HG03095 (cell line): ENCODE results near the gene OGDH.
"Not testable (repeated sequence)": the region's sequence is repeated elsewhere in the genome, so short reads cannot be mapped to it uniquely, and the experiment has no call there.

Experiments
- ATAC-seq: cut with Tn5 transposase; IDR thresholded peaks from one replicate; pipeline ENCODE4 v1.9.1; 2021; ENCODE audit warnings: moderate library complexity; ENCODE audit not compliant: unreplicated experiment

OGDH gene

DNA sequence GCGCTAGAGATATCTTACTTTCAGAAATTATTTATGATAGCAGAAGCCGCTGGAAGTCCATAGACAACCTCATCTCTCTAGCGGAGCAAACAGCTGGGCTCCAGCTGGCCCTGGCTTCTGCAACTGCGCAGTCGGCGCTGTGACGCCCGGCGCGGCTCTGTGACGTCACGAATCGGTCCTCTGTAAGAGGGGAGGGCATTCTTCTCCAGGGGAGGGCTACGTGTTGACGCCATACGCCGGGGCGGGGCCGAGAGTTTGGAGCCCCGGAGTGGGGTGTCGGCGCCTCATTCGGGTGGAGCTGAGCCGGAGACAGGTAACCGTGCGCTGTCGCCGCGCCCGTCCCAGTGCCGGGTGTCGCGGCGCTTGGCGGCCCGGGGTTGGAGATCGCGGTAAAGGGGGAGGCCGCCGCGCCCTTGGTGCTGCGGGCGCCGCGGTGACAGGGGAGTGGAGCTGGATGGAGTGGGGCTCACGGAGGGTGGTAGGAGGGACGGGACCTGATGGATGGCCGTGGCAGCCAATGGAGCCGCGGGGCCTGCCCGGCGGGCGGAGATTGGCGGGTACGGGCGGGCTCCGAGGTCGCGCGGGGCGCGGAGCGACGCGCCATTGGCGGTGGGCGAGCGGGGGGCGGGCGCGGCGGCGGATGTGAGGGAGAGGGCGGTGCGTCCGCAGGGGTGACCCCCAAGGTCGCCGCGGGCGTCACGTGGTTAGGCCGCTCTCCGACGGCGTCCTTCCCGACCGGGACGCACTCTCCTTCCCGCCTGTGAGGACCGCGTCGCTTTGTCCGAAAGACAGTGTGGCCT, at the start of gene OGDH:
TSS of gene OGDH (plus strand) at position 287 of the 800 bp plus-strand sequence. CDS start 17,717 bp downstream, outside the sequence.
- ATAC-seq = peak; percentile 91

DNA sequence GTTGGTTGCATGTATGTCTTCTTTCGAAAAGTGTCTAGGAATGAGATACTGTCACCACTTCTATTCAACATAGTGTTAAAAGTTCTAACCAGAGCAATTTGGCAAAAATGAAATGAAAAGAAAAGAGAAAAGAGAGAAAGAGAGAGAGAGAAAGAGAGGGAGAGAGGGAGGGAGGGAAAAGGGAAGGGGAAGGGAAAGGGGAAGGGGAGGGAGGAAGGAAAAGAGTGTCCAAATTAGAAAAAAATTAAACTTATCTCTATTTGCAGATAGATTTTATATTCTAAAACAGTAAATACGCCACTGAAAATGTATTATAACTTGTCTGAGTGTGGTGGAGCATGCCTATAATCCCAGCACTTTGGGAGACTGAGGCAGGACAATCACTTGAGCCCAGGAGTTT, 48.9 kb upstream of the OGDH start:
- ATAC-seq = no peak

DNA sequence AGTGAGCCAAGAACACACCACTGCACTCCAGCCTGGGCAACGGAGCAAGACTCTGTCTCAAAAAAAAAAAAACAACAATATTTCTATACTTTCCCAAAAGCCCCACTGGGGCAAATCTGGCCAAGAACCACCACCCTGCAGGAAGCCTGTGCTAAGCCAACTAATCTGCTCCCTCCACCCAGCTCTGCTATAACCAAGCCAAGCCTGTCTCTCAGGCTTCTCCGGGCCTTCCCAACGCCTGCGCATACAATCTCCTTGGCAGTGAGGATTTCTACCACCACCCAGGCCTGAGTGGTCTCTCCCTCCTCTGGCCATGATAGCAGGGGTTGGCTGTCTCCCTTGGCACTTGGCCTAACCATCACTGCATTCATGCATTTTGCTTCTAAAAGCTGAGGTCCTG, 46.9 kb upstream of the OGDH start:
- no peak for ATAC-seq

DNA sequence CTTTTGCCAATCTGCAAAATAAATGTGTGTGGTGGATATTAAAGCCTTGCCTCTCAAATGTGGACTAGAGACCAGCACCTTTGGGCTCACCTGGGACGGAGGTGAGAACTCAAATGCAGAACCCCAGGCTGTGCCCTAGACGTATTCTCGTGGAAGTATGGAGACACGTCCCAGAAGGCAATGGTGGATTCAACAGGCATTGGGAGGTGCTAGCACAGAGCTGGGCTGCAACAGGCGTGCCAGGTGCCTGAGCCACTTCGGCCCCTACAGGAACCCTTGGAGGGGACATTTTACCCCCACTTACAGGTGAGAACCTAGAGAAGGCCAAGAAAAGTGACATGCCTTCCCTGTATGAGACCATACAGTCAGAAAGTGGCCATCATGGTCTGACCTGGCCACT, 44.9 kb upstream of the OGDH start:
- ATAC-seq = no peak

DNA sequence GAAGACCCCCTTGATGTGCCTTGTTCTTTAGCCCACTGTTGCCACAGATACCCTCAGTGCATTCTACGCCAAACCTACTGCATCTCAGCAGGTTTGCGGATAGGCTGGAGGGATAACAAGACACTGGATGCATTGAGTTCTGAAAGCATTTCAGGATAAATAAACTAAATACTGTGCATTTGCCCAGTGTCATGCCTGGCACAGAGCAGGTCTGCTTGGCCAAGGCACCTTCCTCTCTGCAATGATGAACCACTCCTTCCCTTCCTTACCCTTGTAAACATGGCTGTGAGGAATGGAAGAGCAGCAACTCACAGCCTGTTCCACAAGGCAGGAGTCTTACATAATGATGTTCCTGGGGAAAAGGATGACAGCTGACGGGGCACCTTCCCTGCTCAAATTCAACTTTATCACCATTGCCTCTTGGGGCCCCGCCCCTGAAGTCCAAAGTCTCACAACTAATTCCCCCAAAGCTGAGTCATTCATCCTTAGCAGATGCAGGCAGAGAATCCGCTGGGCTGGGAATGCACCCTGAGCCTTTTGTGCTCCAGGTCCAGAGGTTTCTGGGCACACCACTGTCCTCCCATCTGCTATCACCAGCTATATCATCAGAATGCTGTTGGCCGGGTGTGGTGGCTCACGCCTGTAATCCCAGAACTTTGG, 44.3 kb upstream of the OGDH start:
- no peak for ATAC-seq

DNA sequence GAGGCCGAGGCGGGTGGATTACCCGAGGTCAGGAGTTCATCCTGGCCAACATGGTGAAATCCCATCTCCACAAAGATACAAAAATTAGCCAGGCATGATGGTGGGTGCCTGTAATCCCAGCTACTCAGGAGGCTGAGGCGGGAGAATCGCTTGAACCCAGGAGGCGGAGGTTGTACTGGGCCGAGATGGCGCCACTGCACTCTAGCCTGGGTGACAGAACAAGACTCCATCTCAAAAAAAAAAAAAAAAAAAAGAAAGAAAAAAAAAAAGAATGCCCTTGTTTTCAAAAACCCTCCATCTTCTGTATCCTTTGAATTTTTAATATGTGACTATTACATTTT, 43.8 kb upstream of the OGDH start:
- not testable (repeated sequence) for ATAC-seq

DNA sequence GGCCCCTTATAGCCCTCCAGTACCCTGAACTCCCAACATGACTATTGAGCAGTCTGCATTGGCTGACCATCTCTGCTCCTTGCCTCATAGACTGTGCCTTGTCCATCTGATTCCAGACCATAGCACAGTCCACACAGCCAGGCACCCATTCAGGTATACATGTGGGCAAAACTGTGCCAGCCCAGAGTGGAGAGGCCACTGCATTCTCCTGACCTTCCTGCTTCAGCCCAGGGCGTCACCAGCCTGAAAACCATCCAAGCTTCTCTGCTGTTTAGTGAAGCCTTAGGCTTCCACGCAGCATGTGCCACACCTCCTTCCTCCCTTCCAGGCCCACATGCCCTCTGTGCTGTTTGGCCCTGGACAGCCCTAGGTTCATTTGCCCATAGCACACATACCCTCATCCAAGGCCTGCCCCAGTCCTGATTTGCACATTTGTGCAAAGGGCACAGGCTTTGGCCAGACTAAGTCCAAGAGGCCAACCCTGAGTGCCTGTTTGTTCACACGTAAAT, 43.2 kb upstream of the OGDH start:
- no peak for ATAC-seq

DNA sequence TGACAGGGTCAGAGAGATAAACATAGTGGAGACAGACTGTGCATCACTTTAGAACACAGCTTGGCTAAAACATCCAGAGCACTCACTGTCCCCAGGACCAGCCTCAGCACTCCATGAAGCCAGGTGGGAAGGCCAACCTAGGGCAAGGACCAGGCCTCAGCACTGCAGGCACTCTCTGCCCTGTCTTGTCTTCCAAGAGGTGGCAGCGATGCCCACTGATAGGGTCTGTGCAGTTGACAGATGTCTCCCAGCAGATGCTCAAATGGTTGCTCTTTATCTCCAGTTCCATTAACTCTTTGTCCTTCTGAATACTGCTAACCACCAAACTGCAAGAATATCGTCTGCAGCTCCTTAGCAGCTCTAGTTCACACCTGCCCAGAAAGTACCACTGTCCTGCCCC, 41.8 kb upstream of the OGDH start:
- ATAC-seq = no peak

DNA sequence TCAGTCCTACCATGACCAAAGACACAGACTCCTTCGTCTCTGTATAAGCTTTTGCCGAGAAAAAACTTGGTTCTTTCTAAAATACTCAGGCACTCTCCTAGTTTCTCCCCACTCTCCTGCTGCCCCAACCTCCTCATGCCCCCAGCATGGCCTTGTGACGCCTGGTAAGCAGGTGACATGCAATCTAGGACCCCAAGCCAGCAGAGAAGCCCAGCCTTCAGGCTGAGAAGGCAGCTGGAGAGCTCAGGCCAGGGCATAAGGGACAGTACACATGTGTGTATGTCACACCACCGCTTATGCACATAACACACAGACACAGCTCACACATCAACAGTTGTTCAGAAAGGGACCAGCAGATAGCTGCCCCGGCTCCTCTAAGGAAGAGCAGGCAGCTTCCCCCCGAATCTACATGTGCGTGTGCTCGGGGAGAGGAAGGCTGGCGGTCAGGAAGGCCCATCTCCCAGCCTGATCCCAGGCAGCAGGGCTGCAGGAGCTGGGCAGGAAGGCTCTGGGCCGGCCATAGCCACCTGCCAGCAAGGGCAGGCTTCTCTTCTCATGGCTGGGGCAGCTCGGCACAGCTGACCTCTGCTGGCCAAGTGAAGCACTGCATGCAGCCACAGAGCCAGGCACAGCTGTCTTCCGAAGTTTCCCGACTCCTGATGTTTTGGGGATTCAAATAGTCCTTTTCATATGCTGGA, 41.2 kb upstream of the OGDH start:
- ATAC-seq = no peak

DNA sequence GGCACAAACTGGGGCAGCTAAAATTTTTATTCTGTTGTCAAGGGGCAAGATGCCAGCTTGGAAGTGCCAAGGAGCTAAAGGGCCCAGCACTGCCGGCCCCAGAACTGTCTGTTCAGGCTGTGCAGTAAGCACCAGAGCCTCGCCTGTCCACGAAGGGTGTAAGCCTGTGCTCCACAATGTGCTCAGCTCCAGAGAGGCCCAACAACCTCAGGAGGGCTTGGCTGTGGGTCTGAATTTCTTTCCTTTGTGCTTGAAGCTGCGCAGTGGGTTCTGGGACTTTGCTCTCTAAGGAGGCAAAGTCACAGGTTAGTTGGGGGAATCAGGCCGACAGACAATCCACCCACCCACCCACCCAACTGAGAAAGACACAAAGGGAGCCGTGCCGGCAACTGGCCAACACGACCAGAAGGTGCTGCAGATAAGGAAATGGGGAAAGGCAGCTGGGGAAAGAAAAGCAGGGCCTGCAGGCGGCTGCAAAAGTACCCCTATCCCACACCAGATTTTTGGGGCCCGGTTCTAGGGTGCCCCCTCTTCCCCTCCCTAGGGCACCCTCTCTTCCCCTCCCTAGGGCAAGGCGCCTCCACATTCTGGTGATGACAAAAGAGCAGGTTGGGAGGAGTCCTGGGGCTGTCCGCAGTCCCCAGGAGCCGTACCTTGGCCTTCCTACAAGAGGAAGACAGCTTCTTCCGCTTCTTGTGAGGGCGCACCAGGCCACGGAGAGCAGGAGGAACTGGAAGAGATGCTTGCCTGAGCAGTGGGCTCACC, 40.5 kb upstream of the OGDH start:
- ATAC-seq = no peak

DNA sequence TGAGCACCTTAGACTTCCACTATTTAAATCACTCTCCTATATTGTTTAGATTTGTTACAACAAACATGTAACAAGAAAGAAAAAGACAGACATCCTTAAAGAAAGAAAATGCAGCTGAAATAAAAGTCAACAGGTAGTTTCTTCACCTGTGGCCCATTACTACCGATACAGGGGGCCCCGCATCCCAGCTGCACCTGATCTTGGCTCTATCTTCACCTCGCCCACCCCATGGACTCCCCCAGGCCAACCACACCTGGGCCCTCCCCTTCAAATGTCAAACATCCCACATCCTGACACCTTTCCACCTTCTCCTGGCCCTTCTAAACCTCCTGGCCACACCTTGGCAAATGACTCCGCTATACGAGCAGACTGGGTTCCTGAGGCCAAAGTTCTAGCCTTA, 39.7 kb upstream of the OGDH start:
- no peak for ATAC-seq

DNA sequence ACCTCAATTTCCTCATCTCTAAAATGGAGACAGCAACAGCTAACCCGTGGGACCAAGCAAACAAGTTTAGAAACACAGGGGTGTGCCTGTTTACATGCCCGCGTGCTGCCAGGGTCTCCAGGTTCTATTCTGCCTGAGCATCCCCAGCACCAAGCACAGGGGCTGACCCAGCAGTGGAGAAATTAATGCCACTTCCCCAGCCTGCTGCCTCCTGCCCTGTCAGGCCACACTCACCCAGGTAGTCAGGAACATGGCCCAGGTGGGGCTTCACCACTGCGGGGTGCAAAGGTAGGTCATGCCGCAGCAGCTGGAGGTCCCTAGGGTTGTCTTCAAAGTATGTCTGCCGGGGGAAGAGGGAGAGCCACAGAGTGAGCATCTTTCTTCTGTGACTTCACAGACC, 38.5 kb upstream of the OGDH start:
- no peak for ATAC-seq

DNA sequence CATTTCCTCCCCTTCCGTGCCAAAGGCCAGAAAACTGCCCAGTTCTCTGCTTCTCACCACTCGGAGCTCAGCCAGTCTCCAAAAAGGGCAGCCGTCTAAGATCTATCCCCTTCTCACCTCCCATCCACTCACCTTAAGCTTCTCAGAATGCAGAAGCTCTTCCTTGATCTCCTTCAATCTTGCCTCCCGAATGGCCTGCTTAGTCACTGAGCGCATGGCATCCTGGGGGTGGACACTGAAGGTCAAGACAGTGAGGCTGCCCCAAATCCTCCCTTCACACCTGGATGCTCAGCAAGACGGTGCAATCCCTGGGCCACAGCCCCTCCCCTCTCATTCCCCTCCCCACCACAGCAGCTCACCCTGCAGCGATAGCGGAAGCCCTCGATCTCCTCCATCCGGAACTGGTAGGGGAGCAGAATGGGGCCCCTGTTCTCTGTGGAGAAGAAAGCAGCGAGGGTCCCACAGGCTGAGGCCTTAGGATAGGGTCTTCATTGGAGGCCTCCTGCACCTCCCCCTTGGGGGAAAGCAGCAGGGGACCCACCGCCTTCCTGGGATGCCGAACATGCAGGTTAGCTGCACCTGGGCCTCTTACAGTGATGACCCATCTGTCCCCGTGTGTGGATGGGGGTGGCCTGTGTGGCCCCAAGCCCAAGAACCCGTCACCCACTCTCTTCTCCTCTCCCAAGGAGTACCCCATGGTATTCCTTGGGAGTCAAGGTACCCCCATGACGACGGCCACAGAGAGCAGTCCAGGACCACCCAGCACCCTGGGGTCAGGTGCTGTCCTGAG, 37.5 kb upstream of the OGDH start:
- no peak for ATAC-seq

DNA sequence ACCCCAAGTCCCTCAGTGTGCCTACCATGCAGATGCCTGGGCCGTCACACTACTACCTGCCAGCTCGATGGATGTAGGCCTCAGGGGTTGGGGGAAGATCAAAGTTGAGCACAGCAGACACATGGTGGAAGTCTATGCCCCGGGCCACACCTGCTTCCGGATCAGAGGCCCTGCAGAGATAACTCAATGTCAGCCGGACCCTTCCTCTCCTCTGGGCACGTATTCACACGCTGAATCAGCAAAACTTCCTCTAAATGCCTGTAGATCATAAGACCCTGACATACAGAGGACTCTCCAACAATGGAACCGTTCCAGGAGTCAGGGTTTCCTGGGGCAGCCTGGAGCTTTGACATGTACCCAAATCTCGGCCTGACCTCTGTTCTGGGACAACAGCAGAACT, 36.5 kb upstream of the OGDH start:
- no peak for ATAC-seq

DNA sequence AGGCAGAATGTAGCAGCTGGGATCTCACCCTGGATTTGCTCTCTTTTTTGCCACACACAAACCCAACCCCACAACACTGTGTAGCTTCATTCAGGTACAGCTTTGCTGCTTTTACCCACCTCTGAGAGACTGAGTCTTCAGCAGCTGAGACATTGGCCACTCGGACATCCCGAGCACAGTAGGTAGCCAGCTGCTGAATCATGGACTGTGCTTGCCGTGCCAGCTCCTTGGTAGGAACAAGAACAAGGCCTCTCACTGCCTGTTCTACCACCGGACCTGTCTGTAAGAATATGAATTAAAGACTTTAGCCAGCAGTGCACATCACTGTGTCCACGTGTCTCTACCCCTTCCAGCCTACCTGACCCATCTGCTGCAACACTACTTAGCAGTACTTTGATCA, 33.7 kb upstream of the OGDH start:
- no peak for ATAC-seq

DNA sequence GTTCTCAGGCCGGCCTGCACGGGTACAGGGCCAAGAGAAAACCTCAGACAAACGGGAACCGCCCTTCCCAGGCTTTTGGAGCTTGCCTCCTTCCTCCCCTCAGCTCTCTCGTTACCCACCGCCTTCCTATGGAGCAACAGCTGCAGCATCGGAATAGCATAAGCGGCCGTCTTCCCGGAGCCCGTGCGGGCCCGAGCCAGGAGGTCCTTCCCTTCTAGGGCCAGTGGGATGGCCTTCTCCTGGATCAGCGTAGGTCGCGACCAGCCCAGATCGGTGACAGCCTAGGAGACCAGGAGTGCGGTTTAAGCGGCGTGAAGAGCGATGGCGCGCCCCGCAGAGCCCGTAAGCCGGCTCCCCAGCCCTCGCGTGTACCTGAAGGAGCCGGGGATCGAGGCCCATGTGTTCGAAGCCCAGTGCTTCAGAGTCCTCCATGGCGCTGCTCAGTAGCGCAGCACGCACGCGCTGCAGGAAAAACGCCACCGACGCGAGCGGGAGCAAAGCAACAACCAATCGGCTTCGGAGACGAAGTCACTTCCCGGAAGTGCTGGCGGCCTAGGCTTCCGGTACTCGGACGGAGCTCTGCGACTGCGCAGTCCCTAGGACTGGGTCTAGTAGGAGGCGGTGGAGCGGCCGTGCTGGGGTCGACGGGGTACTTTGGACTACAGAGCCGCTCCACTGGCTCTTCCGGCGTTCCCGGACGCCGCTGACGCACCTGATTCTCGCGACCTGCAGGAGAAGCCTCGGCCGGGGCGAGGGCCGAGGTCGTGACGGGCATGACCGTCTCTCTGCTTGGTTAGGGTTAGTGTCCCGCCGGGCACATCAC, 32.8 kb upstream of the OGDH start, which contains the start of gene DDX56:
TSS of gene DDX56 (minus strand) at position 445 of the 823 bp plus-strand sequence. CDS start at position 432, 13 bp downstream.
- ATAC-seq = peak; percentile 92

DNA sequence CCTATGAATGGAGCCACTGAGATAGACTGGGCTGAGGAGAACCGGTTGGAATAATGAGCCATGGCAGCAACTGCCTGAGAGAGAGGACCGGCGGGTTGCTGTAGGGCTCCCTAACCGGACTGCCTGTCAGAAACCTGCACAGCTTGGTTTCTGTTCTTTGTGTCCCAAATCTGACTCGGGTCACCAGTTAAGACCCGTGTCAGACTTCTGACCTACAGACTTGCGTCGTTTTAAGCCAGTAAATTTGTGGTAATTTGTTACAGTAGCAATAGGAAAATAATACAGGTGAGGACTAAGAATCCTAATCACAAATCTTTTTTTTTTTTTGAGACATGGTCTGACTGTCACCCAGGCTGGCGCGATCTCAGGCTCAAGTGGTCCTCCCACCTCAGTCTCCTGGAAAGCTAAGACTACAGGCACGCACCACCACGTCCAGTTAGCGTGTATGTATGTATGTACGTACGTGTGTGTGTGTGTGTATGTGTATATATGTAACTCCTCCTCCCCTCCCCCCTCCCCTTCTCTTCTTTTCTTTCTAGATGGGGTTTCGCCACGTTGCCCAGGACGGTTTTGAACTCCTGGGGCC, 32.0 kb upstream of the OGDH start:
- no peak for ATAC-seq

DNA sequence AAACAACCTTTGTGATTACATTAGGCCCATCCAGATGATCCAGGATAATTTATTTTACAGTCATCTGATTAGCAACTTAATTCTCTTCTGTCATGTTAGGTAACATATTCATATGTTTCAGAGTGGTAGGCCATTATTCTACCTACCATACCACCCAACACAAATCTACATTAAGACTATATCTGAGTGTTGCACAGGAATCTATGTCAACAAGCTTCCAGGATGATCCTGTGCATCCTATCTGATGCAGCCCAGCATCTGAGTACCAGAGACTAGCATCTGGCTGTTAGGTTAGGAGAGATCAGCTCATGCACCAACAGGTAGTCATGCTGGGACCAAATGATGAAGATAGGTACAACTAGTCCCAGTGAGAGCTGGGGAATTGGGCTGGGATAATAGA, 31.4 kb upstream of the OGDH start:
- ATAC-seq = no peak

DNA sequence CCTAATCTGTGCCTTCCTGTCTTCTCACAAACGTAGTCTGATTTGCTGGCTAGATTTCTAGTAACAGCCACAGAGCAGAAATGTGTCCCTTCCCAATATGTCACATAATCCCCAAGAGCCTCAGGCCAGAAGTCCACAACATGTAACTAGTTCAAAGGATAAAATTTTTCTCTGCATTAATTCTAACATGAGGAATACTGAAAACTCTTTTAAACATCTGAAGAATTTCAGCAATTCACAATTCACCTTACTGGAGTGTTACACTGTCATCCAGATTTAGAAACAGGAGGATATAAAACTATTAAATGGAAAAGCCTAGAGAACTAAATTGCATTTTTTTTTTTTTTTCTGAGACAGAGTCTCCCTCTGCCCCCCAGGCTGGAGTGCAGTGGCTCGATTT, 30.2 kb upstream of the OGDH start:
- no peak for ATAC-seq
